ENCODE measurements around the gene NLK.
"Not testable (repeated sequence)": the region's sequence is repeated elsewhere in the genome, so short reads cannot be mapped to it uniquely, and the experiment has no call there.

Gene NLK

DNA sequence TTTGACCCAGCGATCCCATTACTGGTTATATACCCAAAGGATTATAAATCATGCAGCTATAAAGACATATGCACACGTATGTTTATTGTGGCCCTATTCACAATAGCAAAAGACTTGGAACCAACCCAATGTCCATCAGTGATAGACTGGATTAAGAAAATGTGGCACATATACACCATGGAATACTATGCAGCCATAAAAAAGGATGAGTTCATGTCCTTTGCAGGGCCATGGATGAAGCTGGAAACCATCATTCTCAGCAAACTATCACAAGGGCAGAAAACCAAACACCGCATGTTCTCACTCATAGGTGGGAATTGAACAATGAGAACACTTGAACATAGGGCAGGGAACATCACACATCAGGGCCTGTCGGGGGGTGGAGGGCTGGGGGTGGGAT lies 112.9 kb downstream of the NLK start:
- not testable (repeated sequence) for DNase-seq (ENCODE audit: low spot score)

DNA sequence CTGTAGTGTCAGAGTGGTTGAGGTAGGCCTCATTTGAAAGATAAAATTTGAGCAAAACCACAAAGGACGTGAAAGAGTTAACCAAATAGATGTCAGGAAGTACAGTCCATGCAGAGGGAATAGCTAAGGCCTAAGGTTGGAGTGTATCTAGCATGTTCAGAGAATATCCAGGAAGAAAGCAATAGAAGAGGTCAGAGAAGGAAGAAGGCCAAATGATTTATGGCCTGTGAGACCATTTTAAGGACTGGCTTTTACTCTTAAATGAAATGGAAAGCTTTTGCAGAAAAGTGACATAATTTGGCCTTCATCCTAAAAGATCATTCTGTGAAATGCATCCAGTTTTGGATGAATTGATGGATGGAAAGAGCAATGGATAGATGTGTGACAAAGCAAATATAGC lies 116.5 kb downstream of the NLK start:
- DNase-seq (ENCODE audit: low spot score) = no peak

DNA sequence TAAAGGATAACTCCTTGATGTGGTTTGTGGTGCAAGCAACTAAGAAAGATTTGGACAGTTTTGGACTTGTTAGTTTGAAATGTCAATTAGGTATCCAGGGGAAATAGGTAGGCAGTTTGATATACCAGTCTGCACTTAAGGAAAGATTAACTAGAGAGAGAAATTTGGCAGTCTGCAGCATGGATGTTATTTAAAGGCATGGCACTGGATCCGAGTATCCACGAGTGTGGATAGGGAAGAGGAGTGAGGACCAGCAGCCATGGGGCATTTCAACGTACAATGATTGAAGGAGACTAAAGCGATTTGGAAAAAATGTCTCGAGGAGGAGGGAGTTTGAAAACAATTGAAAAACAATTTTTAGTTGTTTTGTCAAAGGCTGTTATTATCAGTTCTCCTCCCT lies 117.4 kb downstream of the NLK start:
- no peak for DNase-seq (ENCODE audit: low spot score)

DNA sequence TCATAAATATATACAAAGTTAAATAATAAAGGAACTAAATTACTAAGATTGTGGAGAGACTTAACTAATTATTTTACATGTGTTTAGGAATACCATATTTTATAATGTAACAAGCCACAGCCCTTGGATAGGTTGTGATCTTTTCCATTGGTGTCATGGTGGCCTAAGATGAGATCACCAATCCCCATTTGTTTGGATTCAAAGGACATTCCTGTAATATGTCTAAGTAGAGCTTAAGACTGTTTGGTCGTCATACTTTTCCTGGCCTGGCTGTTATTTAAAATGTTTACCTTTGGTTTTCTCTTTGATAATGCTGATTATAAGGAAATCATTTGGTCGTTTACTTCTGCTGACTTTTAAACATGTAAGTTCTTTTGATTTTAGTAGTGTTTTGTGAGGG lies 118.1 kb downstream of the NLK start:
- no peak for DNase-seq (ENCODE audit: low spot score)

DNA sequence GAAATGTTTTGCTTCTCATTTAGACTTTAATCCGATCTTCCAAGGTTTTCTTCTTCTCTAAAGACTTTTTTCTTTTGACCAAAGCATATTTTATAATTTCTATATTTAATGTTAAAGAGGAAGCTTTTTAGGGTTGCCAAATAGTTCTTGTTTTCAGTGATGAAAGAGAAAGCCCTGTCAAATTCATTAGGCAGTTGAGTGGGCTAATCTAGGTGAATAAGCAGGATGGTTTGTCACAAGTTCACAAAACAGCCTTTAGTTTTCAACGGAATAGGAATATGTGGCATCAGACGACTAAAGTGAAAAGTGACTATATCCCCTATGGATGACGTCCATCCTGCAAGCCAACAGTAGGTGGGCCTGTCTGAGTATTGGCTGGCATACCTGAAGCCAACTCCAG lies 118.8 kb downstream of the NLK start:
- DNase-seq (ENCODE audit: low spot score) = no peak

DNA sequence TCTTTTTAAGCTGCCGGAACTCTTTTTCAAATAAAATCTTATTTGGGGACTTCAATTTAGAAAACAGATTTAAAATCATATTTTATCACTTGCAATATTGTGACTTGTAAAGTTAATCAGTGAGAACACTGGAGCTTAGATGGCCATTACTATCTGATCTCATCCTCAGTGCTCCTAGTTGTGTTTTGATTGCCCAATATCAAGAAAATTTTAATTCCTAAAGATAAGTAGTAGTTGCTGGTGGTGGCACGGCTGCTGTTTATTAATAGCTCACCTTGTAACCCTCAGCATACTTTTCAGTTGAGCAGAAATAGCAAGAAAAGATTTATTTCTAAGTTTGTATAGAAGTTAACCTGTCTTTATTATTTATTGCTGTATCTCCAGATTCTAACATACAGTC lies 124.0 kb downstream of the NLK start:
- no peak for DNase-seq (ENCODE audit: low spot score)

DNA sequence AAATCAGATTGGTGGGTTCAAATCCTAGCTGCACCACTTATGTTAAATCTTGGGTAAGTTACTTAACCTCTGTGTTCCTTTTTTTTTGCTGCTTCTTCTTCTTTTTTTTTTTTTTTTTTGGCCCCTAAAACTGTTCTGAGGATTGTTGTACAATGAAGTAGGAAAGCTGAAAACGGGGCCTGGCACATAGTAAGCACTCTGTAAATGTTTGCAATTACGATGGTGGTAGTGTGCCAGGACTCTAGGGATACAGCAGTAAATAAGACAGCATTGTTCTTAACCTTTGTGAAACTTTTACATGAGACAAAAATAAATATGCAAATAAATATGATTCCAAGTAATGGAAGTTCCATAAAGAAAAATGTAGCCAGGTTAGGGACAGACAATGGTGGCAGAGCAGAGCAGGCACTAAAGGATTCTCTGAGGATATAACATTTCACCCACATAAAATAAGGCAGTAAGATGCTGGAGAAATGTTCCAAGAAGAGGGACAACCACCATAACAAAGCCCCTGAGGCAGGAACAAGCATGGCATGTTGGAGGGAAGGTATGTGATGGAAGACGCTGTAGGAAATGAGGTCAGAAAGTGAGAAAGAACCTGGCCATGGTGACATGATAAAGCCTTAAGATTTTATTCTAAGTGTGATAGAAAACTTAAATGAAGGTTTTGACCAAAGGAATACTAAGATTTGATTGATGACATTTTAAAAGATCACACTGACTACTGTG lies 127.3 kb downstream of the NLK start:
- no peak for DNase-seq (ENCODE audit: low spot score)

DNA sequence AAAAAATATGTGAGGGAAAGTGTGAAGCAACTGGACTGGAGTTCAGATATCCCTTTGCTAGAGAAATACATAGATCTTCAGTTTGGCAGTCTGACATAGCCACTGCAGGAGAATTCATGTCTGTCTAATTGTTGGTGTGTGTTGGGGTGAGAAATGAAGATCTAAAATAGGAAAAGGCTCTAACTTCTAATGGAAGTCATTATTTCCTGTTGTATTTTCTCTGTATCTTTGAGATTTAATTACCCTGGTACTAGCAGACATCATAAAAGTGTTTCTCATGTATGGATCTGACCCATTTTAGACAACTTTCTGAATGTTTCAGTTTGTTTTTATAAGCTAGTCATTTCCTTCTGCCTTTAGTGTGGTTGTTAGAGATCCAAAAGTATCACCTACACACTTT lies 128.3 kb downstream of the NLK start:
- DNase-seq (ENCODE audit: low spot score) = no peak

DNA sequence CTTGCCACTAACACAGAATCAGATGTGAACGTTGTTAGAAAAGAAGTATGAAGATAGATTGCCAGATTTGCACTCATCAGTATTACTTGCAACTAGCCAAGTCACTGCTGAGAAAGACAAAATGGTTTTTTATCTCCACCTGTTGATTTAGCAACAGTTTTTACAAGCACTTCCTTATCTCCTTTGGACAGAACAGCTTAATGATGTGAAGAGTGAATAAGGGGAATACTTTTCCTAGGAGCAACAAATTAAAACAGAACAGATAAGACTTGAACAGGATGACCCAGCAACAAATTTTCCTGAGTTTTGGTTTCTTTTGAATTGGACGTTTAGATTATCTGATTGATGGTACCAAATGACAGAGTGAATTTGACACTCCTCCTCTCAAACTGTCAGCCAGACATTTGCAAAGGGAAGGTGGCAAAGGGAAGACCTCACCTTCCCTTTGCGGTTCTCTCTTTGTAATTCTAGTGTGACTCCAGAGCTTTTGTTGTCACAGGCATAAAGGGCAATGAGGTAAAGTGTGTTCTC lies 130.6 kb downstream of the NLK start:
- DNase-seq (ENCODE audit: low spot score) = no peak

DNA sequence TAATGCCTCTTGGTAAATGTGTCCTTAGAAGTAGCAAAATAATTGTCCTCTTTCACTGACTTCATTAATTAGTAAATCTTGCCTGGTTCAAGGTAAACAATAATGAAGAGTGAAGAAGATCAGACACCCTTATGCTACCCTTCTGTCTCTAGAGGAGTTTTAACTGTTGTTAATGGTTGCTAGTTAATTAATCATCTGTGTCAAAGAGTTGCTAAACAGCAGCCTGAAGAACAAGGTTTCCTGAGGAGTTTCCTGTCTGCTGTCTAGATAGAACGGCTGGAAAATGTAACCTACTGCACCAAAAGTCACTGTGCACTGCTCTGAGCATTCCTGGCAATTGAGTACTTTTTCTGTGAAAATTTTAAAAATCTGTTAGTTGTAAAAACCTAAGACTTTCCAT lies 131.3 kb downstream of the NLK start:
- no peak for DNase-seq (ENCODE audit: low spot score)

DNA sequence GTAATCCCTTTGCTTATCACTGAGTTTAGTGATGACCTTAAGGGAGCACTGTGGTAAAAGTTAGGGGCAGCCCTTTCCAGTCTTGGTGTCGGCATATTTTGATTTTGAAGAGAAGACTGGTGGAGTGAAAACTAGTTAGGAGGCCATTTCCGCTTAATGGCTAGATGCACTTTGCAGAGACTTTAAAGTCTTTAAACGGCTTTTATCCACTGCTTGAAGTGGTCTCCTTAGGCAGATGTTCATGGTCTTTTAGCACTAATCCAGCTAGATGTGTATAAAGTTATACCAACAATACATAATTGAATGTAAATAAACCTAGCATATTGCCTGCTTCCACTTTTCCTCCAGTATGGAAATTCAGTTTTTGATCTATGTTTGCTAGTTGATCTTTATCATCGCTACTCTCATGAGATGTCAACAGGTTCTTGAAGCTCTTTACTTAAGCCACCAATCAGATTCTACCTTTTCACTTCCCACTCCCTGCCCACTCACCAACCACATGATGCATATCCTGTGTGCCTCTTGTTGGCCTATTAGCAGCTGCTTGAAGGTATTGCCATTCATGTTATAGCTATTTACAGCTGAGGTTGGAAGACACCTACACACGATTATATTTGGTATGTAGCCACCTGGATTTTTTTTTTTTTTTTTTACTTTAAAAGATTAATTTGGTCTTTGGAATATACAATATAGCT lies 132.0 kb downstream of the NLK start:
- no peak for DNase-seq (ENCODE audit: low spot score)

DNA sequence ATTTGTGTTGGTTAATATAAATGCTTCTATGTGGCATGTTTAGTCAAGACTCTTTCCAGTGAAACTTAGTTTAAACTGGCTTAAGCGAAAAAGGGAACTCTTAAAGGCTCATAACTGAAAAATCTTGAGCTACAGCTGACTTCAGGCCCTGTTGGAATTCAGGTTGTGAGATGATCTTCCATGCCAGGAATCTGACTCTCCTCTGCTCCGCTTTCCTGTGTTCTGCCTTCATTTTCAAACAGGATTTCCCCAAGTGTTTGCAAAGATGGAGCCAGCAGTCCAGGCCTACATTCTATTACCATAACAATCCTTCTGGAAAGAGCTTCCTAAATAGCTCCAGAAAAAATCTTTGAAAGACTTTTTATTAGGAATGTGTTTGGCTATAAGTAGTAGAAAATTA lies 134.9 kb downstream of the NLK start:
- no peak for DNase-seq (ENCODE audit: low spot score)

DNA sequence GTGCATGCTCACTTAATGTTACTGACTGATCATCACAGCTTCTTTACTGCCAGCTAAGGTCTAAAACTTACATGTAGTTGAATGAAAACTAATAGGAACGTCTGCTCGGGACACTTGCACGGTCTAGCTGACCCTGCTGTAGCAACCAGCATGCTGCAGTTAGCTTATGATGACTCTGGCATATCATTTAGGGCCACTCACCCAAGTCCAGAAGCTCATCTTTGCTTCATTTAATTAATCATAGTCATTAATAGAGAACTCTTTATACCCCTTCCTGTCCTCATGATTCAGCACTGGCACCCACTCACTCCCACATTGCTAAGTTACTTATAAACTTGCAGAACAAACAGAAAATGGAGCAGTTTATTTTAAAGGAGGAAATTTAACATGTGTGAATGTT lies 136.3 kb downstream of the NLK start:
- DNase-seq (ENCODE audit: low spot score) = no peak

DNA sequence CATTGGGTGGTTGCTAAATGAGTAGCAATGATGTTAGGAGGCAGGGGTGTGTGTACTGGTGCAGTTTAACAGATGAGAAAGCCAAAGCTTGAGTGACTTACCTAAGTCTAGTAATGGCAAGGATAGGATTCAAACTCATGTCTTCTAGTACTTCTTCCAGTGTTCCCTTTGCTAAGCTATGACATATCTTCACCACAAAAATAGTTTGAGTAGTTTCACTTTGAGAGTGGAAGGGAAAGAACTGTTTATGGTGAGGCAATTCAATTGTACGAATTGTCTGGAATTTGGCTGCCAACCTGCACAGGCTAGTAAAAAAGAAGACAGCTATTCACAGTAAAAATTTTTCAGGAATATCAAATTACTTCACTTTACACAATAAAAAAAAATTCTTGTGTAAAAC lies 138.0 kb downstream of the NLK start:
- no peak for DNase-seq (ENCODE audit: low spot score)

DNA sequence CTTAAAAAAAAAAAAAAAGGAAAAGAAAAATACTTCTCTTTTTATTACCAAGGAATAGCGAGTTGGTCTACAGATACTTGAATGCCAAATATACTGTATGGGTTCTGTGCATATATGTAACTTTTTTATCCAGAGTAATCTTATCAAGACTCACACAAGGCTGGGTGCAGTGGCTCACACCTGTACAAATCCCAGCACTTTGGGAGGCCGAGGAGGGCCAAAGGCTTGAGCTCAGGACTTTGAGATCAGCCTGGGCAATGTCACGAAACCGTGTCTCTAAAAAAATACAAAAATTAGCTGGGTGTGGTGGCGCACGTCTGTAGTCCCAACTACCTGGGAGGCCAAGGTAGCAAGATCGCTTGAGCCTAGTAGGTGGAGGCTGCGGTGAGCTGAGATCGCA lies 139.1 kb downstream of the NLK start:
- DNase-seq (ENCODE audit: low spot score) = no peak

DNA sequence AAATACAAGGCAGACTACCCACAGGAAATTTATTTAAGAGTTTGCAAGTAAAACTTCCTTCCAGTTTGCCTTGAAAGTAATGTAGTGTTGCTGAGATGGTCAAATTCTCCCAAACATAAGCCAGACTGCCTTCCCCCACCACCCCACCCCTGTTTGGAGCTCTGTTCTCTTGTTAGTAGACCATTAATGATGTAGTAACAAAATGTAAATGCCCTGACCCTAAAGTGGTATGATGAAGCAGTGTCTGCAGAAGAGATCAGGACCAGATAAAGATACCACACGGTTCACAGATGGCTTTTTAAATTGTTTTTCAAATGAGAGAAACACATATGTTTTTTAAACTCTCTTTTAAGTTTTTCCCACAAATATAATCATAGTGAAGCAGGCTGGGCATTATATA lies 140.1 kb downstream of the NLK start:
- DNase-seq (ENCODE audit: low spot score) = no peak

DNA sequence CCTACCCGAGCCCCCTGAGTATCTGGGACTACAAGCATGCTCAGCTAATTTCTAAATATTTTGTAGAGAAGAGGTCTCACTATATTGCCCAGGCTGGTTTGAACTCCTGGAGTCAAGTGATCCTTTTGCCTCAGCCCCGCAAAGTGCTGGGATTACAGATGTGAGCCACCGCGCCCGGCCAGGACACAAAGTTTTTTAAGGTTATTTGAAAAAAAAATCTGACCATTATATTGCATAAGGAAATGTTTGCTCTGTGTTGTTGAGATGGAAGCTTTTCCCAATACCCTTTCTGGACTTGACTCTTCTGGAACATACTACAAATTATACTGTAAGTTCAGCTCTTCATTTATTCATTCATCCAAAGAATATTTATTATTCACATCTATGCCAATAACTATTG lies 143.2 kb downstream of the NLK start:
- DNase-seq (ENCODE audit: low spot score) = no peak

DNA sequence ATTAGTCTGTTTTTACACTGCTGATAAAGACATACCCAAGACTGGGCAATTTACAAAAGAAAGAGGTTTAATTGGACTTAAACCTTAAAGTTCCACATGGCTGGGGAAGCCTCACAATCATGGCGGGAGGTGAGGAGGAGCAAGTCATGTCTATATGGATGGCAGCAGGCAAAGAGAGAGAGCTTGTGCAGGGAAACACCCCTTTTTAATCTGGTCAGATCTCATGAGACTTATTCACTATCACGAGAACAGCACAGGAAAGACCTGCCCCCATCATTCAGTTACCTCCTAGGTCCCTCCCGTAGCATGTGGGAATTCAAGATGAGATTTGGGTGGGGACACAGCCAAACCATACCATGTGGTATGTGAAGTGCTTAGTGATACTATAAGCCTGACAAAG lies 144.0 kb downstream of the NLK start:
- DNase-seq (ENCODE audit: low spot score) = not testable (repeated sequence)

DNA sequence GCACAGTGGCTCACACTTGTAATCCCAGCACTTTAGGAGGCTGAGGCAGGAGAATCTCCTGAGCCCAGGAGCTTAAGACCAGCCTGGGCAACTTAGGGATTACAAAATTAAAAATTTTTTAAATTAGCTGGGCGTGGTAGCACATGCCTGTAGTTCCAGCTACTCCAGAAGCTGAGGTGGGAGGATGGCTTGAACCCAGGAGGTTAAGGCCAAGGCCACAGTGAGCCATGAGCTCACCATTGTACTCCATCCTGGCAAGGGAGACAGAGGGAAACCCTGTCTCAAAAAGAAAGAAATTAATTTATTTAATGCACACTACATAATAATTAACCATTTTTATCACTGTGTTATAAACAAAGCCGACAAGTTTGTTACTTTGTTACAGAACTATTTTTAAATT lies 145.5 kb downstream of the NLK start:
- DNase-seq (ENCODE audit: low spot score) = no peak

DNA sequence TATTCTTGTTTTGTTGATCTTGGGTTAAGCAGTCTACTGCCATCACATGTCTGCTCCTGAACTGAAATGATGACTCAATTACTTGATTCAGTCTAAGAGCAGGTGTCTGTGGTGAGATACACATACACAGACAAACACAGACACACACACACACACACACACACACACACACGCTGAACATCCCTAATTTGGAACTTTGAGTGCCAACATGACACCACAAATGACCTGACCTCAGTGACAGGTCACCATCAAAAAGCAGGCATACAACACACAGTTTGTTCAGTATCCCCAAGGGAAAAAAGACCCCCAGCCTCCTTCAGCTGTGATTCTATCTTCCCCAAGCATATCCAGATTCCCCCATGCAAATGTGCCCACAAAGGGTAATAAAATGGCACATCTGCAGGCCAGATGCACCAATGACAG lies 146.4 kb downstream of the NLK start:
- no peak for DNase-seq (ENCODE audit: low spot score)

DNA sequence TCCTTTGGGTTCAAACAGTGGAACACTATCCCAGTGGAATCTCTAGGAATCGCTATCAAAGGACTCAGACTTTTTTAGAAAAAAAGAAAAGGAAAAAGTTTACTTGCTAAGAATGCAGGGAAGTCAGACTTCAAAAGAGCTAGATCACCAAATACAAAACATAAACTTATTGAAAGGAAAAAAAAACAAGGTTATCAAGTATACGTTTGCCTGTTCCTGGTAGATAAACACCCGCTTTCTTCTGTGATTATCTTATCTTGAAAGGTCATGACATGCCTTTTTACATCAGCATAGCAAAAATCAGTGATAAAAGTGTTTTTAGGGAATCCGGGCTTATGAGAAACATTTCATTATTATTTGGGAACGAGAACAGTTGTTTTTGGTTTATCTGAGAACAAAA lies 147.2 kb downstream of the NLK start:
- DNase-seq (ENCODE audit: low spot score) = no peak

DNA sequence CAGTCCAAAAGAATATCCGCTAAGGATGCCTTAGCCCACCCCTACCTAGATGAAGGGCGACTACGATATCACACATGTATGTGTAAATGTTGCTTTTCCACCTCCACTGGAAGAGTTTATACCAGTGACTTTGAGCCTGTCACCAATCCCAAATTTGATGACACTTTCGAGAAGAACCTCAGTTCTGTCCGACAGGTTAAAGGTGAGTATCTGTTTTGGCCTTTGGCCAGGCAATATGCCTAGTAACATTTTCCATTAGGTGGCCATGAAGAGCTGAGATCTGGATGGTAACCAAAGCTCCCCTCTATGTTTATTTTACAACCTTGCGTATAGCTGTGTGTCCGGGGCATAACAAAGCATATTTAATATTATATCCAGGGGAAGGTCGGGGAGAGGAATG lies 148.5 kb downstream of the NLK start:
- DNase-seq (ENCODE audit: low spot score) = no peak

DNA sequence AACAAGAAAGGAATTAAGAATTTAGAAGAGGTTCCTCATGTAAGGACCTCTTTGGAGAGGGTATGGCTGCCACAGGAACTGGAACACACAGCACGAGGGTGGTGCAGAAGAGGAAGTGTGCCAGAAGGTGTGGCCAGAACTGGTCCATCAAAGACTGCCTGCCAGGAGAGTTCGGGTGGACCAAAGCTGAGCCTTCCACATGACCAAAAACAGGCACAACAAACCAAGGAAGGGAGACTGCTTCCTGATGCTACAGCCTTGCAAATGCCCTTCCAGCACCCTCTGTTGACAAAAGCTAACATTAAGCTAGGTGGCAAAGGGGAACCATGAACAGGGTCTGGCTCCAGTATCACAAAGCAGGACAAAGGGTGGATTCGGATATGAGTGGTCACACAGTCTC lies 150.8 kb downstream of the NLK start:
- no peak for DNase-seq (ENCODE audit: low spot score)

DNA sequence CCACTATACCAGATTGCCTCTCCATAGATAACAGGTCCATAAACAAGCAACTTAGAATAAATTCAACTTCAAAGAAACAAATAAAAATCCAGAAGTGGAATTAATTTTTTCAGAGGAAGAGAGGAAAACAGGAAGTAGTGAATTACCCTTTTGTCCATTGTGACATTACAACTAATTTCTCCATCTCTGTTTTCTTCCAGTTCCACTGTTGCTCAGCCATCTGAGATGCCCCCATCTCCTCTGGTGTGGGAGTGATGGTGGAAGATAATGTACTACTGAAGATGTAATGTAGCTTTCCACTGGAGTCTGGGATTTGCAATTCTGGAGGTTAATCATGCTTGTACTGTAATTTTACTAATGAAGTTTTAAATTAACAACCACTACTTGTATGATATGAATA lies 151.9 kb downstream of the NLK start:
- no peak for DNase-seq (ENCODE audit: low spot score)
